ENCODE measurements around the gene SFRP5. TPM values are rescaled to one million over a fixed set of nuclear protein-coding genes. Genes with fewer than 3 reads are reported as not detected.

Gene SFRP5, protein sequence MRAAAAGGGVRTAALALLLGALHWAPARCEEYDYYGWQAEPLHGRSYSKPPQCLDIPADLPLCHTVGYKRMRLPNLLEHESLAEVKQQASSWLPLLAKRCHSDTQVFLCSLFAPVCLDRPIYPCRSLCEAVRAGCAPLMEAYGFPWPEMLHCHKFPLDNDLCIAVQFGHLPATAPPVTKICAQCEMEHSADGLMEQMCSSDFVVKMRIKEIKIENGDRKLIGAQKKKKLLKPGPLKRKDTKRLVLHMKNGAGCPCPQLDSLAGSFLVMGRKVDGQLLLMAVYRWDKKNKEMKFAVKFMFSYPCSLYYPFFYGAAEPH
- total RNA-seq = 6.9 TPM

DNA sequence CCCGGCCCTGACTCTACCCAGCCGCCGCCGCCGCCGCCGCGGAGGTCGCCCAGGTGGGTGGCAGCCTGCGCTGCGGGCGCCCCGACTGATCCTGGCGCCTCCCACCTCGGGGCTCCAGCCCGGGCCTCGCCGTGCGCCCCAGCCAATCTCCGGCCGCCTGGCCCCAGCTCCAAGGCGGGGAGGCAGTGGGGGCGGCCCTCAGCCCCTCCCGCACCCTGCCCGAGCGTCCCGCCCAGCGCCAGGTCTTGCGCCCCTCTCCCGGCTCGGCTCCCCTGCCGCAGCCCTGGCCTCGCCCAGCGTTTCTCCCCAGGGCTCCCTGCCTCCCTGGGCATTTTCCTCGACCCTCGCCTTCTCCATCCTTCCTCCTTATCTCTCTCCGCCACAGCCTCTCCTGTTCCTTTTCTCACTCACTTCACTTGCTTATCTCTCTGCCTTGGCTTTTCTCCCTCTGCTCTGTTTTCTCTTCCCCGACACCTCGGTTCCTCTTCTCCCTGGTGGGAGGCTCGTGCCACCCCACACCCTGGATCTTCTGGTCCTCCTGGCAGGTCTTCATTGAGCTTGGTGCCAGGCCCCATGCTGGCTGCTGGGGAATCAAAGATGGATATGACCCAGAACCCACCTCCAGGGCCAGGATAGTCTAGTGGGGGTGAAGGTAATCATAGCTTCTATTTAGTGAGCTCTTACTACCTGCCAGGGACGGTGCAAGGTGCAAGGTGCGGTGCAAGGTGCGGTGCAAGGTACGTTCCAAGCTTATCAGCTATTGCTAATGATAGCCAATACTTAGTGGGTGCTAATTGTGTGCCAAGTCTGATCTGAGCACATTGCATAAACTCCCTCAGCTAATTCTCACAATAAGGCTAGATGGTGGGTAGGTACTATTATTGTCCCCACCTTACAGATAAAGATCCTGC, at the start of gene SFRP5:
SFRP5 (minus strand) TSS at position 87 of the 911 bp plus-strand sequence. CDS start 166 bp downstream, outside the sequence.
- DNase-seq = no peak

DNA sequence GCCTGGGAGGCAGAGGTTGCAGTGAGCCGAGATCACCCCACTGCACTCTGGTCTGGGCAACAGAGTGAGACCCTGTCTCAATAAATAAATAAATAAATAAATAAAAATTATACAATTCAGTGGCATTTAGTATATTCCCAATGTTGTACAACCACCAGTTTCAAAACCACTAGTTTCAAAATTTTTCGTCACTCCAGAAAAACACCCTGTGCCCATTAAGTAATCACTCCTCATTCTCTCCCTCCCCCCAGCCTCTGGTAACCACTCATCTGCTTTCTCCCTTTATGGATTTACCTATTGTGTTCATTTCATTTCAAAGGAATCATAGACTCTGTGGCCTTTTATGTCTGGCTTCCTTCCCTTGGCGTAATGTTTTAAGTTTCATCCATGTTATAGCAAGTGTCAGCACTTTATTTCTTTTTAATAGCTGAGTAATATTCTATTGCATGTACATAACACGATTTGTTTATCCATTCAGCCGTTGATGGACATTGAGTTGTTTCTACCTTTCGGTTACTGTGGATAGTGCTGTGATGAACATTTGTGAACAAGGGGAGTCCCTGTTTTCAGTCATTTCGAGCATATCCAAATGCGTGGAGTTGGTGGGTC, 48.4 kb upstream of the SFRP5 start:
- no peak for DNase-seq

DNA sequence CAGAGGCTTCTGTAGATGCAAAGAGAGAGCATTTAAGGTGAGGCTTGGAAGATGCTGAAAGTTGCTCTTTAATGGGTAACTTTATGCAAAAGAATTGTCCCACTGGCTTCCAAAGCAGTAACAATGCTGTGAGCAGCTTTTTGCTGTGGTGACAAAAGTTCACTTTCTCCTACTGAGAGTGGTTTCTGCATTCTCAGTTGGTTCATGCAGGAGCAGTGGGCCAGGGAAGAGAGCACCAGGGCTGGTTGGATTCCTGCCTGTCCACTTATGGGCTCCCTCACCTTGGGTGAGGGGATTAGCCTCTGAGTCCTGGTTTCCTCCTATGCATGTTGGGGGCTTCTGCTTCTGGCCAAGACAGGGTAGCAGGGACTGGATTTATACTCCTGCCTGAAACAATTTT, 46.8 kb upstream of the SFRP5 start:
- DNase-seq = no peak

DNA sequence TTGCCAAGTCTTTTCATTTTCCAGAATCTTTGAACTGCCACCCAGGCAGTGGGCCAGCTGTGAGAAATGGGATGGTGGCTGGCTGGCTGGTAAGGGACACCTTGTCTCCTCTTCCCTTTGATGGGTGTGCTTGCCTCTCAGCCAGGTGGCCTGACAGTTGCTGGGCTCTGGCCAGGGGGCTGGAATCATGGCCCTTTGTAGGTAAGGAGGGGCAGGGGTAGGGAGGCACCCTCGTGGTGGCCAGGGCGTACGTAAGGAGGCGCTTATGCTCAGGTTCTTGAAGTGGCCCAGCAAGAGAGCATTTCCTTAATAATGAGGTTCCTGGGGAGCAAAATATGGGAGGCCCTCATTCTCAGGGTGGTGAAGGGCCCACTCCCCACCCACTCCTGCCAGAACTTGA, 44.8 kb upstream of the SFRP5 start:
- no peak for DNase-seq

DNA sequence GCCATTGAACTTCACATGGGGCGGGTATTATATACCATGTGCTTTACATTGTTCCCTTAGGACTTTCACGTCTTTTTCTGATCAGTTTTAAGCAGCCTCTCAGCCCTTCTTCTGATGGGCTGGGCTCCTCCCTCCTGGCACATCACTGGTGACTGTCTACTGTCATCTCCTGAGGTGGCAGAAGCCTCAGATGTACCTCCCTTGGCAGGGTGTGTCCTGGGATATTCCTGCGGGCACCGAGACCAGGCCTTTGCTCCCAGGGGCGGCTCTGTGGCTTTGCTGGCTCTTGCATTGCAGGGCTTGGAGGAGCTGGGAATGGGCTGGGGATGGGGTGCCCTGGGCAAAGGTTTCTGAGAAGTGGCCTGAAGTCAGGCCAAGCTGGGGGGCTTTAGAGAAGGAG, 43.2 kb upstream of the SFRP5 start:
- no peak for DNase-seq

DNA sequence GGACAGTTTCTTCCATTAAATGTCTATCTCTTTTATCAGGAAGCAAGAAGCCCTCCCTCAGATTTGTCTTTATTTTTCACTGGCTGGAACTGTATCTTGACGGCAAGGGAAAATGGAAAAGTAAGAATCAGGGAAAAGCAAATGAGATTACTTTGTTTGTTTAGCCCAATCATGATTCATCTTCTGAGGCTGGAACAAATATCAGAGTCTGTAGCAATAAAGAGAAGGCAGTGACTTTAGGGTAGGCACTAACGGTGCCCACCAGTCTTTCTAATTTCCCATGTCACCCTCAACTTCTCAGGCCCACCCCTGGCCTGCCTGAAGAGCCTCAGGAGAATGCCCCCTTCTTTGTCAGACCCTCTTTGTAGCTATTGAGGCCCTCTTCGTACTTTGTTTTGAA, 41.5 kb upstream of the SFRP5 start:
- no peak for DNase-seq

DNA sequence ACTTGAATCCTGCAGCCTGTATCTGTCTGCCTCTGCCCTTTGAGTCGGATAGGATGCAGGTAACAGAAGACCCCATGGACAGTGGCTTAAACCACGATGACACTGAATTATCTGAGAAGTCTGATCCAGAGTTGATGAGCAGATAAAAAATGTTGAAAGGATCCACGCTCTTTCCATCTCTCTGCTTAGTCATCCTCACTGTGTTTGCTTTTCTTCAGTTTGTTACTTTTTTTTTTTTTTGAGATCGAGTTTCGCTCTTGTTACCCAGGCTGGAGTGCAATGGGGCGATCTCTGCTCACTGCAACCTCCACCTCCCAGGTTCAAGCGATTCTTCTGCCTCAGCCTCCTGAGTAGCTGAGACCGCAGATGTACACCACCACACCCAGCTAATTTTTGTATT, 40.9 kb upstream of the SFRP5 start:
- no peak for DNase-seq

DNA sequence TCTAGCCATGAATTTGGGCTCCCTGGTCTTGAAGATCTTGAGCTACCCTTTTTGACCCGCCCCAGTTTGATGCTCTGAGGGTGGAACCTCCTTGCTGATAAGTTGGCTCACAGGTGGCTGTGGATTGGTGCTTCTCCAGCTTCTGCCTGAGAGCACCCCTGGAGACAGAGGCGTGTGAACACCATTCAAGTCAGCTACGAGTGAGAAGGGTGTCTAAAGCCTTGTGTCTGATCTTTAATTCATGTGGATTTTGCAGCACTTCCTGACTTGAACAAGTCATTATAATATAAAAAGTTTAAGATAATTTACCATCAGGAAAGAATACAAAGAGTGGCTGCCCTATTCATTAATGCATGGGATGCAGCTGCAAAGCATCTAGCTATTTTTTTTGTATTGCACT, 40.2 kb upstream of the SFRP5 start:
- no peak for DNase-seq

DNA sequence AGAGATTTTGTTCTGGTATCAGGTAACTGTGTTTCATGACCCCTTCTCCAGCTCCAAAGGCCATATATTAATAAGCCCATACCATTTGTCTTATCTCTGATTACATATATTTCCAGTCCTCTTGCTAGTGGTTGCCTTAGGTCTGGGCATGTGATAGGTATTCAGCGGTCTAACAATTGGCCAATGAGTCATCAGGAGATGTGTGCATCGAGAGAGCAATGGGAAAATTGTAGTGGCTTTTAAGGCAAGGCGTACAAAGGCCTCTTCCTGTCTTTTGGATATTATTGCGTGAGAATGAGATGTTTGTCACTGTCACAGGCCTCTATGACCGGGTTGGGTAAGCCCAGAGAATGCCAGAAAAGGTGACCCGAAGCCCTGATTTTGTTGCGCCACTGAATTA, 38.6 kb upstream of the SFRP5 start:
- no peak for DNase-seq

DNA sequence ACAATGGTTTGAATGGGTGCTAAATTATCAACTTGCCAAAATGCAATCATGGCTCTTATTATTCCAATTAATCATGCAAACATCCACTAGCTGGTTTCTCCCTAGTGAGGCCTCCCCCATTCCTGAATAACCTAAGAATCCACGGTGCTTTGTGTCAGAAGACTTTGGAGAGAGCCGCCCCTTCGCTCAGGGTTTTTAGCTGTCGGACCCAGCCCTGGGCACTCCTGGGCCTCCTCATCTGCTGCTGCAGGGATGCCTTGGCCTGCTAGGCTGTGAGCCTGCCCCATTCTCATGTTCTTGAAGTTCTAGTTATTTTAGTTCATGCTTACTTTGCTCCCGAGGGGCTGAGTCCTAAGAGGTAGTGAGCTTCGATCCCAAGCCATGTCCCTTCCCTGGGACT, 34.1 kb upstream of the SFRP5 start:
- DNase-seq = no peak

DNA sequence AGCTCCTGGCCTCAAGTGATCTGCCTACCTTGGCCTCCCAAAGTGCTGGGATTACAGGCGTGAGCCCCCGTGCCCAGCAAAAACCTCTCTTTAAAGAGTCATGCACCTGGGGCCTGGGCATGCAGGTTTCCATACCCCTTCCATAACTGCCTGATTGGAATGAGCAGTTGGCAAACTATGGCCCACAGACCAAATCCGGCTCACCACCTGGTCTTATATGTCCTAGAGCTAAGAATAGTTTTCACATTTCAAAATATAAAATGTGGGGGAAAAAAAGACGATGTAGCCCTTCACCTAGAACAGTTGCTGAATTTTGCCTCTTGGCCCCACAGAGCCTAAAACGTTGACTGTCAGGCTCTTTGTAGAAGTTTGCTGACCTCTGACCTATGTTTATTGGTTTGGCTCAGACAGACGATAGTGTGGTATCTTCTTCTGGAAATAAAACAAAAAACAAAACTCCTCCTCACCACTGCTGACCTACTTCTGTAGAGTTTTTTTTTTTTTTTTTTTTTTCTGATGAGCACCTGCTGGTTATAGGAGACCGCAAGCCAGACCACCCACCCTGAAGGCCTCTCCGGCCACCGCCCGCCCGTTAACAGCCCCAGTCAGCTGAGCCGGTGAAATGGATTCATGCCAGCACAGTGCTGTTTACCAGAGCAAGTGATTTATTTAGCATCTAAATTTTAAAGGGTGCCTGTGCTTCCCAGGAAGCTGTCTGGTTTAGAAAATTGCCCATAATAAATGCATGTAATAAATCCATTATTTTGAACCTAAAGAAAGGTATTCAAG, 33.5 kb upstream of the SFRP5 start:
- DNase-seq = peak; percentile 37

DNA sequence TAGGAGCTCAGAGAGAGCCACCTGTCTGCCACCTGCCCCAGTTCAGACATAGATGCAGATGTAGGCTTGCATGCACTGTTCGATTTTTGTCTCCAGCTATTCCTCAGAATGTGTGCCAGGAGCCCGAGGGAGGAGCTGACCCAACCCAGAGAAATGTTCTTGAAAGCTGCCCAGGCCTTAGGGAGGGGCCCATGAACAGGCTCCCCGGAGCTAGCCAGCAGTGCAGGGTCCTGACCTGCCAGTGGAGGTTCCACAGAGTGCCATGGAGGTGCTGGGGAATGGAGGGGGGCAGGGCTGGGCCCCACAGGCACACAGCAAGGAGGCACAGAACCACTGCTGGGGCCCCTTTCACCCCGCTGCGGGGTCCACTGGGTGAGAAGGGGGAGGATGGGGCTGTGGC, 29.6 kb upstream of the SFRP5 start:
- DNase-seq = no peak

DNA sequence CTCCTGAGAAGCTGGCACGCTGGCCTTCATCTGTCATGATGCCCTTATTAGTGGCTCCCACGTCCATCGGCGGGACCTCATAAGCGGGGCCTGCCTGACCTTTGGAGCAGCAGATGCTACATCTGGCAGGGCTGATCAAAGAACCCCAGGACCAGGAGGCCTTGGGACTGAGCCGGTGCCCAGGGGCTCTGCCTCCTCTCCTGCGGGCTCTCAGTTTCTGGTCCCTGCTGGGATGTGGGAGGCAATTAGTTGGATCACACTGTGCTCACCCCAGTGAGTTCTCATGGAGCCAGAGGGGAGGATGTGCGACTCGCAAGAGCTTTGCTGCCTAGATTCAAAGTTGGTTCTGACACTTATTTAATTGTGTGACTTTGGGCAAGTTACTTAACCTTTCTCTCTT, 28.7 kb upstream of the SFRP5 start:
- no peak for DNase-seq

DNA sequence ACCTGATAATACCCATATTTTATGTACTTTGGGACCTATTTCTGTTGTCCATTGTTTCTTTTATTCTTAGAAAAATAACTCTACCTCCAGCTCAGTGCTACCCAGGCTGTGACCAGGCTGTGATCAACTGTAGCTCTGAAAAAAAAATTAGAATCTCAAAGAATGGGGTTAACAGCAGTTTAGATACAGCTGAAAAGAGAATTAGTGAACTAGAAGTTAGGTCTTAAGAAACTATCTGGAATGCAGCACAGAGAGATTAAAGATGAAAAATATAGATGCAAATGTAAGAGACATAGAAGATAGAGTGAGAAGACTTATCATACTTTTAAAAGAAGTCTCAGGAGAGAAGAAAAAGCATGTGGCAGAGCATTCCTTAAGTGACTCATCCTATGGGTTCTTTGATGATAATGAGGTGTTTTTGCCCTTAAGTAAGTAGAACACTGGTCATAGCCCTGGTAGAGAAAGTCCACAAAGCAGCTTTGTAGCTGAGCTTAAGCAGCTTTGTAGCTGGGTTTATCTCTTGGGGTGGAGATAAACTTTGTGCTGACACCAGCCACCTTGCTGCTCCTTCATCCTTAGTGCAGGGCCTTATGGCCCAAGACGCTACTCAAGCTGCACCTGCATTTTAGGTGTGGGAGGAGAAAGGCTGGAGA, 27.3 kb upstream of the SFRP5 start:
- DNase-seq = no peak

DNA sequence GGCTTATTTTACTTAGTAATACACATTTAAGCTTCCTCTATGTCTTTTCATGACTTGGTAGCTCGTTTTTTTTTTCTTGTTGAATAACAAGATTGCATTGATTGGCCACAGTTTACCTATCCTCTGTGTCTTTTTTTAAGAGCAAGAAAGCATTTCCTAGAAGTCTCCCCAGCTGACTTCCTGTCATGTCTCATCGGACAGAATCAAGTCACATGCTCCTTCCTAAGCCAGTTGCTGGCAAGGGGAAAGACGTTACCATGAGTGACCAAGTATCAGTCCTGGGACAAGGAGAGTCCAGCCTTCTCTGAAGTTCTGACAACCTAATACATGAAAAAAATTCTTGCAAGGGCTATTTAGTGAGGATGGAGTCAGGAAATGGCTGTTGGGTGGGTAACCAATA, 24.9 kb upstream of the SFRP5 start:
- no peak for DNase-seq

DNA sequence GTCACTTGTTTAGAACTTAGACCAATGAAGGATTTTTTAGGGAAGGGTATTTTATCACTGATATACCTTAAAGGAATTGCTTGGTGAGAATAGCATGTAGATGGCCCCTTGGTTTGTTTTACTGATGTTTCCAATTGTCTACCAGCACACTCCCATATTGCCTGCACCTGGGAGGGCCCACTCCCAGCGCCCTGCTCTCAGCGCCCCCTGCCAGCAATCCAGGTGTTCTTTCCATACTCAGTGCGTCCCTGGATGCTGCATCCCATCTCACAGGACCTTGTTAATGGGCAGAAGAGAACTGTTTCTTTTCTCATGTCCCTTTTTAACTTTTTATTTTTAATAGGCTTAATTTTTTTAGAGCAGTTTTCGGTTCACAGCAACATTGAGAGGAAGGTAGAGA, 24.1 kb upstream of the SFRP5 start:
- no peak for DNase-seq

DNA sequence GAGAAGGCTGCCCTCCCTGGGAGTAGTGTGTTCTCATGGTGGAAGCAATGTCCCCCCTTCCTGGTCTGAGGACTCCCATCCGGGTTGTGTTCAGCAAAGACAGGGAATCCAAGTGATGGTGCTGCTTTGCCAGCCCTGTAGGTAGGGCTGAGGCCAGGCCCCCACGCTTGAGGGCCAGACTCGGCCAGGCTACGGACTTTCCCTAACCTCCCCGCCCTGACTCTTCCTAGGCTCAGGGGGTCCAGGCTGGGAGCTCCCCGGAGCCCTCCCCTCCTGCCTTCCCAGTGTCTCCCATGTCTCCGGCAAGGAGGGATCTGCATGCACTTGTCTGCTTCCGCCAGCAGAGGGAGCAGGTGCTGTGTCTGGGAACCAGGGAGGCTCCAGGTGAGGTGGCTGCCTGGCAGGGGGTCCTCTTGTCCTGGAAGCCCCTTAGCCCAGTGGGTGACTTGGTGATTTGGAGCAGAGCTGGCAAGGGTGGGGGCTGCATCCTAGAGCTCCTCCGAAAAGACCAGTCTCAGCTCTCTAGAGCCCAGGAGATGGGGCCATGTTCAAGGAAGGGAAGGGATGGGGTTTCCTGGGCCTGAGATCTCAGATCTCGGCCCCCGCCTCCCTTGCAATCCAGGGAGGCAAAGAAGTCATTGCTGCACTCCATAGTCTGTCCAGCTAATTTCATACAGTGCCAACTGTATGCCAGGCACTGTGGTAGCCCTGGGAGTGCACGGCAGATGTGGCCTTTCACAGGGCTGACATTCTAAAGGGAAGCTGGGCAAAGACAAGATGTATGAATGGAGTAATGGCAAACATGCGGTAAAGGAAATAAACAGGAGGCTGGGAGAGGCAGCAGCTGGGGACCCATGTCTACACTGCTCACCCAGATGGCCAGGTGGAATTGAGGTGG, 20.3 kb upstream of the SFRP5 start:
- peak; percentile 77 for DNase-seq

DNA sequence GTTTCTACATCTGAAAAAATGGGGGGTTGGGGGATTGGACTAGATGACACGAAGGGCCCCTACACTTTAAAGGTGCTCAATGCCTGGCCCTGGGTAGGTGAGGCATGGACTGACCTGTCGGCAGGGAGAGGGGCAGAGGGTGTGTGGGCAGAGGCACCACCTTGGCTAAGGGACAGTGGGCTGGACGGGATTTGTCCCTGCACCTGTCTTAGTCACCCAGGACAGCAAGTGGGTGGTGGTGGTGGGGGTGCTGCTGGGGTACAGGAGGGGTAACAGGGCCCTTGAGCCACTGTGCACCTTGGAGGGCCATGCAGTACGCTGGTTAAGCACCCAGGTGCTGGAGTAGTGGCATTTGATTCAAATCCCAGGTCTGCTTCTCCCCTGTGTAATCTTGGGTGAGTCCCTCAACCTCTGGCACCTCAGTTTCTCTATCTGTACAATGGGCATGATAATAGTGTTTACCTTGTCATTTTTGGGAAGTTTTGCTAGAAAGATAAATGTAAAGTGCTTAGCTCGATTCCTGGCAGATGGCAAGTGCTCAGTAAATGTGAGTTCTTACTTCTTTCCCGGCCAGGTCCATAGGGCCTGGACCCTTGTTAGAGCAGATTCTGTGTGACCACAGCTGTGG, 18.1 kb upstream of the SFRP5 start:
- DNase-seq = no peak

DNA sequence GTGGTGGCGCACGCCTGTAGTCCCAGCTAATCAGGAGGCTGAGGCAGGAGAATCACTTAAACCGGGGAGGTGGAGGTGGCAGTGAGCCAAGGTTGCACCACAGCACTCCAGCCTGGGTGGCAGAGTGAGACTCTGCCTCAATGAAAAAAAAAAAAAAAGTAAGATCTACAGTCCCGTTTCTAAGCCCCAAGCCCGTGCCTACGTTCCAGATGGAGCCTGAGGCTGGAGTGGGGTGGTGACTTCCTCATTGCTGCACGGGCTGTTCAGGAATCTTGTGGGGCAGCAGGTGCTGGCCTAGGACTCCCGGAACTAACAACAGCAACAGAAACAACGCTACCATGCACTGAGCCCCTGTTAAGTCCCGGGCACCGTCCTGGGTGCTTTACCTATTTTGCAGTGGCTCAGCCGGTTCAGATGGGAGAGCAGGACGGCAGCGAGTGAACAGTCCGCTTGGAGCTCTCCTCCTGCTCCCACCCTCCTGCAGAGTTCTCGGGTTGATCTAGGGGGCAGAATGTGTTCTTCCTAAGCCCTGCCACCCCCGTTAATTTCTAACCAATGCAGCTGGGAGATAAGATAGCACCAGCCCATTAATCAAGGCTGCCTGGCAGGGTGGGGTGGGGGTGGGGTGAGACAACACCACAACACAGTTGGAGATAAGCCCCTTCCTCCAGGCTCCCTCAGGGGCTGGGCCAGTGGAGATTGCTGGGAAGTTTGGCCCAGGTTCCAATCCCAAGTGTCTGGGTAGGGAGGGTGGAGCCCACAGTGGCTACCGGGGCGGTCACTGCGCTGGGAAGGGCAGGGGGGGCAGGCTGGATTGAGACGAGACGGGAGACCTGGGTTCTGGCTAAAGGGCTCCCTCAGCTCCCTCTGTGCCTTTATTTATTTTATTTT, 17.0 kb upstream of the SFRP5 start:
- no peak for DNase-seq

Data from tongue (tissue), 2 donors.